ENCODE results near the gene NISCH.

Gene NISCH

GRCh38 chr3:52490035-52490938 is 34.9 kb downstream of the NISCH start:
- no peak for DNase-seq (ENCODE audit: low read depth in 2 of 2)

DNA sequence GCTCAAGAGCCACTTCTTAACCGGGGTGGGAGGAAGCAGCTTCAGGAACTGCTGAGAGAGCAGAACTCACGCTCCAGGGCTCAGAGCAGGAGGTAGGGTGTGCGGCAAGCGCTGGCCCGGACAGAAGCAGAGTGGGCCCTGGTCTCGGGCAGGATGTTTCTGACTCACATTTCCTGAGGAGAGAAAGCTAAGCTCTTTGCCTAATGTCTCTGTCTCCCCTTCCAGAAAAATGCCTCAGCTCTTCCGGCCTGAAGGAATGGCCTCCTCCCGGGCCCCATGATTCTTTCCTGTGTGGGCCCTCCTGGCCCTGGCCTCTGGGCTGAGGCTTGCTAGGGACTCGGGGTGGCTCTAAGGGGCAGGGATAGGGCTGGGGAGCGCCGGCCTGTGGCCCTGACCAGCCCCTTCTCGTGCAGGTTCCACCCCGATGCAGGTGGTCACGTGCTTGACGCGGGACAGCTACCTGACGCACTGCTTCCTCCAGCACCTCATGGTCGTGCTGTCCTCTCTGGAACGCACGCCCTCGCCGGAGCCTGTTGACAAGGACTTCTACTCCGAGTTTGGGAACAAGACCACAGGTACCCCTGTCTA is 35.6 kb downstream of the NISCH start:
- DNase-seq (ENCODE audit: low read depth in 2 of 2), result no peak

DNA sequence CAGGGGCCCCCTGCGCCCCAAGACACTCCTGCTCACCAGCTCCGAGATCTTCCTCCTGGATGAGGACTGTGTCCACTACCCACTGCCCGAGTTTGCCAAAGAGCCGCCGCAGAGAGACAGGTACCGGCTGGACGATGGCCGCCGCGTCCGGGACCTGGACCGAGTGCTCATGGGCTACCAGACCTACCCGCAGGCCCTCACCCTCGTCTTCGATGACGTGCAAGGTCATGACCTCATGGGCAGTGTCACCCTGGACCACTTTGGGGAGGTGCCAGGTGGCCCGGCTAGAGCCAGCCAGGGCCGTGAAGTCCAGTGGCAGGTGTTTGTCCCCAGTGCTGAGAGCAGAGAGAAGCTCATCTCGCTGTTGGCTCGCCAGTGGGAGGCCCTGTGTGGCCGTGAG is 36.7 kb downstream of the NISCH start:
- DNase-seq (ENCODE audit: low read depth in 2 of 2), result no peak

- no peak for DNase-seq (ENCODE audit: low read depth in 2 of 2)
Observed at GRCh38 chr3:52493232-52494017, 38.0 kb downstream of the NISCH start.

DNA sequence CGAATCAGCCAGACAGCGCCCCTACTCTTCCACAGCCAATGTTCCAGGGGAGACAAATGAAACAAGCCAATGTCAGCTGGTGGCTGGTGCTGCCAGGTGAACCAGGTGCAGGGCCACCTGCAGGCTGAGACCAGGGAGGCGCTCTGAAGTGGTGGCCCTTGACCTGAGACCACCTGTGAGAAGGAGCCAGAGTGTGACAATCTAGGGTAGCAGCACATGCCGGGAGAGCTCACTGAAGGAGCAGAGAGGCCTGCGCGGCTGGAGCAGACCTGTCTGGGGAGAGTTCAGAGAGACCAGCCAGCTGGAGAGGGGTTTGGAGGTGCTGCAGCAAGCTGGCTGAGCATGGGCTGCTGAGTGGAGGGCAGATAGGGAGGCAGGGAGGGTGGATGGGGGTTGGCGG is 39.0 kb downstream of the NISCH start:
- DNase-seq (ENCODE audit: low read depth in 2 of 2), result no peak

GRCh38 chr3:52494886-52495495 is 39.6 kb downstream of the NISCH start, which contains the start of gene STAB1:
Gene STAB1 (plus strand): TSS chr3:52495338. CDS start chr3:52495414, 76 bp downstream.
- DNase-seq (ENCODE audit: low read depth in 2 of 2), result no peak

DNA sequence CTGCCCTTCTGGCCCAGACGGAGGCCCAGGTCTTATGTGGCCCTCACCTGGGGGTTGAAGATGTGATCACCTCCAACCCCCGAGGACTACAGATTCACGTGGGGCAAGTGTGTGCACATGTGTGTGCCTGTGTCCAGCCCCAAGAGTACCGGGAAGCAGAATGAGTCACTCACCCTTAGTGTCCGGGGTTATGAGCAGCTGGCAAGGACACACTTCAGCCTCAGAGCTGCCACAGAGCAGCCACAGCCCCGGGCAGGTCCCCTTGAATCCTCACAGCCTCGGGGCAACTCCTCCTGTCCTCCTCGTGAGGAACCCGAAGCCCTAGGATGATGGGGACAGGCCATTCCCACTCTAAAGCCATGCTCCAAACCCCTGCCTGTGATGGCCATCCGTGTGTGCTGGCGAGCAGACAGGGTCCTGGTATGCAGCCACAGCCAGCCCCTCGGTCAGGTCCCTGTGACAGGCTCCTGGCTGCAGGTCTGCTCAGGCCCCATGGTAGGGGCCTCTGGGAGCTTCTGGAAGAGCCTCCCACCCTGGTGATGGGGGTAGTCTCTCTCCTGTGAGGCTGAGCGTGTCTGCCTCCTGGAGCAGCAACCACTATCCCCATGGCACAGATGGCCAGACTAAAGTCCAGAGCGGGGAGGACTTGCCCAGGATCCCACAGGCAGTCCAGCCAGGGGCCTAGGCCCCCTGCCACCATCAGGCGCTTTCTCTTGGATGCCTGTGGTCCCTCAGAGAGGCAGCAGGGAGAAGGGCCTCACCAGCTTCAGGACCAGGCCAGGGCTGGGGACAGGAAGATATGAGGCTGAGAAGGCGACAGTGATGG is 40.6 kb downstream of the NISCH start:
- no peak for DNase-seq (ENCODE audit: low read depth in 2 of 2)

DNA sequence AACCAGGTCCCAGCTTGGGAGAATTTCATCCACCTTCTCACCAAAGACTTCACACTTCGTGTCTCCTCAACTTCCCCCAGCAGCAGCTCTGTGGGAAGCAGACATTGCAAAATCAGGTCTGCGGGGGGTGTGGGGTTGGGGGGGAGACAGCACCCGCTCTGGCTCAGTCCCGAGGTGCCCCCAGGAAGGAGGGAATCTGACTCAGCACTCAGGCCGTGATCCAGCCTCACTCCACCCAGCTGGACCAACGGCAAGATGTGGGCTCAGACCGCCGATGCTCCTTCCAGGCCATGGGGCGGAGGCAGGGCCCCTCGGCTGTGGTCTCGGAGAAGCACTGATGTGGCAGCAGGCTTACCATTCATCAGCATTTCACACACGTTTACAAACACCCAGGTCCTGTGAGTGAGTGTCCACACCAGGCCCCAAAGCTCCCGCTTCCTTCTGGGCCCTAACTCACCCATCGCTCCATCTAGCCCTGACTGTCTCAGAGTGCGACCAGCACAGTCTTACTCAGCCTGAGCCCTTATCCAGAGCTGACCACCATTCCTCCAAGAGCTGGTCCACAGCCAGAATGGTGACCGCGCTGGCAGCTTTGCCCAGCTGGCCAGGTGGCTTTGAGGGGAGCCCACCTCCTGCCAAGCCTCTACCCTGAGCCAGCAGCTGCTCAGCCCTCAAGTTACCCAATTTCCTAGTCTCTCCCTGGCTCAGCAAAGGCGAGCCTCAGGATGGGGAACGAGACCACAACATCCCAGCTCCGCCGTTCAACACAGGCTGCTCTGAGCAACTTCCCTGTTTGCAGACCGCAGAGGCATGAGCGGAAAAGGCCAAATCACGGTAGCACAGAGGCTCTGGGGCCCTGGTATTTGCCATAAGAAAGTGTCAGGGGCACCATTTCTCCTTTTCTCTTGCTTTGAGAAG is 43.0 kb downstream of the NISCH start:
- DNase-seq (ENCODE audit: low read depth in 2 of 2), result no peak

DNA sequence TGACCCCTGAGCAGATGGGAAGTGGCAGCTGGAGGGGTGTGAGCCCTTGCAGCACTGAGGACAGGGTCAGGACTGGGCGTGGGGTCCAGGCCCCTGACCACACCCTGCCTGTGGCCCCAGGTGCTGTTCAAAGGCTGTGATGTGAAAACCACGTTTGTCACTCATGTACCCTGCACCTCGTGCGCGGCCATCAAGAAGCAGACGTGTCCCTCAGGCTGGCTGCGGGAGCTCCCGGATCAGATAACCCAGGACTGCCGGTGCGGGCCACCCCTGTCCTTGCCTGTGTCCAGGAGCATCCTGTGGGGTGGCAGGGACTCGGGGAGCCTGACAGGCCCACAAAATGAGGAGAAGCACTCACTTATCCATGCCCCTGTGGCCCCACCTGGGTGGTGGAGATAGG is 45.6 kb downstream of the NISCH start:
- DNase-seq (ENCODE audit: low read depth in 2 of 2), result no peak

- DNase-seq (ENCODE audit: low read depth in 2 of 2), result no peak
Observed at GRCh38 chr3:52502001-52502400, 46.6 kb downstream of the NISCH start.

GRCh38 chr3:52502808-52503350 is 47.5 kb downstream of the NISCH start:
- no peak for DNase-seq (ENCODE audit: low read depth in 2 of 2)

DNA sequence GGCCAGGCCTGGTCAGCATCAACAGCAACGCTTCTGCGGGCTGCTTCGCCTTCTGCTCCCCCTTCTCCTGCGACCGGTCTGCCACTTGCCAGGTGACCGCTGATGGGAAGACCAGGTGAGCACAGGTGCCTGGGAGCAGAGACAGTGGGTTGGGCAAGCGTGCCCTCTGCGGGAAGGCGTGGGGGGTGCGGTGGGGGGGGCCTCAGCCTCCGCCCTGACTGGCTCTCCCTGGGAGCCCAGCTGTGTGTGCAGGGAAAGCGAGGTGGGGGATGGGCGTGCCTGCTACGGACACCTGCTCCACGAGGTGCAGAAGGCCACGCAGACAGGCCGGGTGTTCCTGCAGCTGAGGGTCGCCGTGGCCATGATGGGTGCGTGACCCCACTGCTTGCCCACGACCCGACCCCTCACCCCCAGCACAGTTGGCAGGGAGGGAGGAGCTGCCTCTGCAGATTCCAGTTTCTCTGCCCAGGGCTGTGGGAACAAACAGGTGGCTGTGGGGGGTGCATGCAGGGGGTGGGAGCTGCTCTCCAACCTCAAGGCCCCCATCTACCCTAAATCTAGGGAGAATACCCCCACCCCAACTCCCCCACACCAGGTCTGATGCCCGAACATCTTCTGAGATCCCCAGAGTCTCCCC is 48.5 kb downstream of the NISCH start:
- DNase-seq (ENCODE audit: low read depth in 2 of 2), result no peak

GRCh38 chr3:52504977-52505376 is 49.6 kb downstream of the NISCH start:
- no peak for DNase-seq (ENCODE audit: low read depth in 2 of 2)

- DNase-seq (ENCODE audit: low read depth in 2 of 2), result no peak
Observed at GRCh38 chr3:52506266-52506966, 51.0 kb downstream of the NISCH start.

GRCh38 chr3:52507359-52507758 is 52.0 kb downstream of the NISCH start:
- DNase-seq (ENCODE audit: low read depth in 2 of 2), result no peak

- no peak for DNase-seq (ENCODE audit: low read depth in 2 of 2)
Observed at GRCh38 chr3:52509753-52510328, 54.4 kb downstream of the NISCH start.

GRCh38 chr3:52511509-52511908 is 56.1 kb downstream of the NISCH start:
- no peak for DNase-seq (ENCODE audit: low read depth in 2 of 2)

DNA sequence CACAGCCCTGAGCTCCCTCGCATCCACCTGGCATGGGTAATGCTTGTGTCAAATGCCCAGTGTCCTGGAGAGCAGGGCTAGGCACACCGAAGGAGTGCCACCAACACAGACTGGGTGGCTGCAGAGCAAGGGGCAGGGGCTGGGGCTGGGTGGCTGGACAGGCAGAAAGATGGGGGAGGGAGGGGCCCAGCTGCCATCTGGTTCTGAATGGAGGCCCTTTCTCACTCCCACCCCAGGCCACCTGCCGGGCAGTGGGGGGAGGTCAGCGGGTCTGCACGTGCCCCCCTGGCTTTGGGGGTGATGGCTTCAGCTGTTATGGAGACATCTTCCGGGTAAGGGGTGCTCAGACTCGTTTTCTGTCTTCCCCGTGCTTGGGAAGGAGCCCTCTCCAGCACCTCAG is 56.7 kb downstream of the NISCH start:
- DNase-seq (ENCODE audit: low read depth in 2 of 2), result no peak

Measured in stimulated activated CD8-positive, alpha-beta memory T cell treated with anti-CD3 and anti-CD28 coated beads, Interleukin-15, amount 100 ng/mL, for 4 hours (primary cell).